Right lung (tissue), 5 donors: ENCODE measurements around the gene DAG1. TPM values are rescaled to one million over a fixed set of nuclear protein-coding genes. Genes with fewer than 3 reads are reported as not detected.
A peak's percentile ranks its signal among the peaks of the same experiment; 100 is the strongest.

Source experiments
- DNase-seq, 2 donors: peaks; one replicate each; pipeline ENCODE4 v3.0.0-alpha.2; 2013
- polyA plus RNA-seq, 5 donors: library from polyadenylated mRNA; unstranded; fragments of 120-200 nt; gene quantifications; one replicate each; pipeline versions ENCODE4 v1.2.1 to v1.2.3, GENCODE V29; 2013; ENCODE audit warnings: inconsistent platforms in 1 of 5, low replicate concordance in 1 of 5; ENCODE audit not compliant: insufficient read length in 5 of 5, insufficient read depth in 1 of 5

Gene DAG1
- polyA plus RNA-seq, 5 donors, result 43.0 to 62.1 (median 50.1) TPM

DNA sequence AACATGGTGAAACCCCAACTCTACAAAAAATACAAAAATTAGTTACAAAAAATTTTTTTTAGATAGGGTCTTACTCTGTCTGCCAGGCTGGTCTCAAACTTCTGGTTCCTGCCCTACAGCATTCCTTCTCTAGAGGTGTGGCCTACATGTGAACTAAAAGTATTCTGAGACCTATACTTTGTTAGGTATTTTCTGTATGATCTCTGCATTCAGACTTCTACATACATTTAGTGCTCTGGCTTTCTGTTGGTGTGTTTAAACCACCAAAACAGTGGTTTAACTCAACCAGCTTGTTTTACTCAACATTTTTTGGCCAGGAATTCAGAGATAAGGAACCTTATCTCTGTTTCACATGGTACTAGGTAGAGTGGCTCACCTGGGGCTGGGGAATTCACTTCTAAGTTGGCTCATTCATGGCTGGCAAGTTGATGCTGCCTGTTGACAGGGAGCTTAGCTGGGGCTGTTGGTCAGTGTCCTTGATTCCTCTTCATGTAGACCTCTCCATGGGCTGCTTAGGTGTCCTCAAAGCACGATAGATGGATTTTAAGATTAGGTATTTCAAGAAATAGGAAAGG lies 42.8 kb downstream of the DAG1 start:
- DNase-seq, result peak in 1 of 2 donors; percentile 10

DNA sequence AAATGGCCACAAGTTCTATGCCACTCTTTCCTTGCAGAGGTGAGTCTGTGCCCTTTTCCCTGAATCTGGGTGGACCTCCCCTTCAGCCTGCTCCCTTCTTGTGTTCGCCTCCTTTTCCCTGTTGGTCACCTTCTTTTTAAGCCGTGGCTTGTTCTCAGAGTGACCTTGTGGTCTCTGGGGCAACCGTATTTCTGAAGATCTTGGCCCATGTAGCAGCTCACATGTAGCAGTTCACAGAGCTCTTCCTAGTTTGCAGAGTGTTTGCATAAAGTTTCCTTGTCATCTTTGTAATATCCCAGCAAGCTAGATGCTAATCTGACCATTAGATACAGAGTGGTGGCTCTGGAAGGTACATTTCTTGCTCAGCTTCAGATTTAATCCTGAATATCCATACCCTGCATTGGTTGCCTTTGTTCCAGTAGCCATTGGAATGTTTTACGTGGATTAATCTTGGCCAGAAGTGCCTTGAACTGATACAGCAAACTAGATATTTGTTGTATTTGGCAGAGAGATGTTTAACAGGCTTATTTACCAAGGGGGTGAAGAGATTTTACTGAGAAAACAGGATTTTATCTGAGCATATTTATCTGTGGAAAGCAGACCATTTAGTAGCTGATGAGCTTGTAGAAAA lies 43.5 kb downstream of the DAG1 start:
- no peak for DNase-seq

DNA sequence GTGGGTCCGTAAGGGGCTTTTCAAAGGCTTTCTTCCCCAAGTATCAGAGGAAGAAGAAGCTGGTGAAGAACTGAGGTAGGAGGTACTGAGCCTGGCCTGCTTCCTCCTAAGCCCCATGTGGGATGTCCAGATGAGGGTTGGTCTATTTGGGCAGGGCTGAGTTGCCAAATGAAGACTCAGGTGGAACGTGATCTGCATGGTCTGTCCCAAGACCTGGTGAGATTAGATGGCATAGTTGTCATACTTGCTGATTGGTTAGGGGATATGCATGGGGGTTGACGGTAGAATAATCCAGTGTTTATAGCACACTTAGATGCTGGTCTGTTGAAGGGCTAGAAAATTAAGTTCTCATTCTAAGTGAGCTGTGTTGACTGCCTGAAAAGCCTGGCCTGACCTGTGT lies 47.9 kb downstream of the DAG1 start:
- no peak for DNase-seq

DNA sequence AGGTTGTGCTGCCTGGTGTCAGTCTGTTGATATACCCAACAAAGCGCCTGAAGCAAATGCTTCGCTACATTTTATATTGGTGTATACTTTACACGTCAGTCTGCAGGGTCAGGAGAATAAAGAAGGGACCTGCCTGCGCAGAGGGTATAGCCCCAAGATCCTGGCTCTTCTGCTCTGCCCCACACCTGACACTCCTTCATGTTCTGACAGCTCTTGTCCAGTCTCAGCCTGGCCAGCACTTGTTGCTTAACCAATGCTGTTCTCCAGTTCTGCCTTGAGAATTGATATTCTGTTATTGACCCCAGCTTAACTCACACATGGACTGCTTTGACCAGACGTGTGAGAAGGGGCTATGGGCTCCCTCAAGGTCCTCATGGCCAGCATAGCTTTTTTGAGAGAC lies 48.4 kb downstream of the DAG1 start:
- no peak for DNase-seq

DNA sequence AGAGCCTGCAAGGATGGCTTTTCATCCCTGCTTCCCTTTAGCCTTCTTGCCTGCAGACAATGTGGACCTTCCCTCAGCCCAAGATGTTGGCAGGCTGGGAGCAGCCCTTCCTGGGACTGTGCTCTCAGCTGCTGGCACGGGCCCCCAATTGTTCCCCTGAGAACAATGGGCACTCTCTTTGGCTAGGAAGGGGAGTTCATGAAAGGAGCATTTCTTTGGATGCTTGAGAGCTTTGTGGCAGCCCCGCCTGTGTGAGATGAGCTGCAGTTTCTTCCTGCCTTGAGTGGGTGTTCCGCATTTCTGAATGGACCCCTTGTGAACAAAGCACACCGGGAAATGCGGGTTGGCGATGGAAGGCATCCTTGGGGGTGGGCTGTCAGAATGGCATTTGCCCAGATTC lies 49.2 kb downstream of the DAG1 start:
- DNase-seq, result no peak

DNA sequence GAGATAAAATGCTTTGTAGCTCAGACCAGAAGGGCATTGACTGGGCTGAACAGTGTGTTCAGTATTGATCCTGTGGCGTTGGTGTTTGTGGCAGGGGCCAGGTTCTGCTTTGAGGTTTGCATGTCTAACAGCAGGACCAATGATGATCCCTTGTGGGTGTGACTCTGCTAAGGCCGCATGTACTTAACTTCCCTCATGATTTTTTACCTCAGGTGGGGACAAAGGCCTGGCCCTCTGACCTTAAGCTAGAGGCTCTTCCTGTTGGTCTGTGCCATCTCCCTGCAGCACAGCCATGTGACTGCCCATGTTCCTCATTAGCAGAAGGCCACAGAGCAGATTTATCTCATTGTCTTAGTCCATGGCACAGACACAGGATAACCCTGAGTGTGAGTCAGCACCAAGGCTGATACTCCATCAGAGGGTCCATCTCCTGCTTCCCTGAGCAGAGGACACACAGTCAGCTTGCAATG lies 49.9 kb downstream of the DAG1 start:
- DNase-seq, result no peak

DNA sequence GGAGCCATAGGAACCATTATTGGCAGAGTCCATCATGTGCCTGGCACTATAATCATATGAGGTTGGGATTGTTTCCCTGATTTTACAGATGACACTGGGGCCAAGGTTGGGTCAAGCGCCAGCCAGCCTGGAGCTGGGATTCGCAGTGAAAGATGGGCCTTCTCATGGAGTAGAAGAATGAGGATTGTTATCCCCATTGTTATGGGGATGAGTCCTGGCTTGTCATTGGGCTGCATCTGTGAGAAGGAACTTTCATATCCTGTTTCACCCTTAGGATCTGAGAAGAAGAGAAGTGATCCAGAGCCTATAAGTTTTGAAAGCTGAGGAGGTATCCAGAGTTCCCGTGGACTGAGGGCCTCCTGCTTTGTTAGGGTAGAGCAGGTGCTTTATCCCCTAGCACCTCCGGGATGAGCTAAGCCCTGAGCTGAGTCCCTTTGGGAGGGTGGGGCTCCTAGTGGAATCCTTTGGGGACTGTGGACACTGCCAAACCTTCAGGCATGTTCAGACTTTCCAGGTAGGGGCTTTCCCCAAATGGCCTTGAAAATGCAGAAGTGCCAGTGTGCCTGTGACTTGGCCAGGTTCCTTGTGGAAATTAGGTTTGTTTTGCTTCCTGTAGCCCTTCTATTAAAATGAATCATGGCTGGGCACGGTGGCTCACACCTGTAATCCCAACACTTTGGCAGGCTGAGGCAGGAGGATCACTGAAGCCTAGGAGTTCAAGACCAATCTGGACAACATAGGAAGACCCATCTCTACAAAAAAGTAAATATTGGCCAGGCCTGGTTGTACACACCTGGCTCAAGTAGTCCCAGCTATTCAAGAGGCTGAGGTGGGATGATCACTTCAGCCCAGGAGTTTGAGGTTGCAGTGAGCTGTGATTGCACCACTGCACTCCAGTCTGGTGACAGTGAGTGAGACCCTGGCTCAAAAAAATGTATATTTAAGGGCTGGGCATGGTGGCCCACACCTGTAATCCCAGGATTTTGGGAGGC lies 54.0 kb downstream of the DAG1 start:
- no peak for DNase-seq

DNA sequence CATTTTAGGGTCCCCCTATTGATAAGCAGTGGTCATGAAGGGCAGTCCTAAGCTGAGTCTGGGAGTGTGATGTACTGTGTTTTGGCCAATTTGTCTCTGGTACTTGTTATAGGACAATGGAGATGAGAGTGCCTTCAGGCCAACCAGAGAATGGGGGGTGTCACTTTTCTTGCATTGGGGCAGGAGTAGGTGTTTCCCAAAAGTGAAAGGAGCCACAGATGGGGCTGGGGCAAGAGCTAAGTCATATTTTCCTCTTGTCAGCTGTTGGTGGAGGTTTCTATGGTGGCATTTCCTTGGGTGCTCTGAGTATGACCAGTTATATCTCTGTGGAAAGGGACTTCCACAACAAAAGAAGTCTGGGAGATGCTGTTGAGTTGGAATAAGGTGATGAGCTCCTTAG lies 59.5 kb downstream of the DAG1 start:
- no peak for DNase-seq

DNA sequence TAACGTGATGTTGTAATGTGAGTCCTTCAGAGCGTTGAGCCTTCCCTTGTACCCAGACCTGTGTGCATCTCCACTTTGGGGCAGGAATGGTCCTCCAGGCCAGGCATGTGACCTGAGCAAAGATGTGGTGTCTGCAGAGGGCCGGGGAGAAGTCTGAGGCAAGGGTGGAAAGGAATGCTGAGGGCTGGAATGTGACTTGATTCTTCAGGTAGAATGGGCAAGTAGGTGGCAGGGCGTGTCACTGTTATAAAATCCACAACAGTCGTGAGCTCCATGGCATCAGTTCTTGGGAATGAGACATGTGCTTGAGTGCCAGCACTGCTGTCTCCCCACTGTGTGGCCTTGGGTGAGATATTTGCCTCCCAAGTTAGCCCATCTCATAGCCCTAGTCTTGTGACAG lies 60.2 kb downstream of the DAG1 start:
- DNase-seq, result no peak

DNA sequence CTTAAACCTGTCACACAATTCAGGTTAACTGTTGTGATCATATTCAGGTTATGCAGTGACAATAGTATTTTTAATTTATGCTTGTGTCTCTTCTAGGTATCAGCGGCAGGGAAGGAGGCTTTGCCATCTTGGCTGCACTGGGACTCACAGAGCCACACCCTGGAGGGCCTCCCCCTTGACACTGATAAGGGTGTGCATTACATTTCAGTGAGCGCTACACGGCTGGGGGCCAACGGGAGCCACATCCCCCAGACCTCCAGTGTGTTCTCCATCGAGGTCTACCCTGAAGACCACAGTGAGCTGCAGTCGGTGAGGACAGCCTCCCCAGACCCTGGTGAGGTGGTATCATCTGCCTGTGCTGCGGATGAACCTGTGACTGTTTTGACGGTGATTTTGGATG lies 60.6 kb downstream of the DAG1 start:
- no peak for DNase-seq

DNA sequence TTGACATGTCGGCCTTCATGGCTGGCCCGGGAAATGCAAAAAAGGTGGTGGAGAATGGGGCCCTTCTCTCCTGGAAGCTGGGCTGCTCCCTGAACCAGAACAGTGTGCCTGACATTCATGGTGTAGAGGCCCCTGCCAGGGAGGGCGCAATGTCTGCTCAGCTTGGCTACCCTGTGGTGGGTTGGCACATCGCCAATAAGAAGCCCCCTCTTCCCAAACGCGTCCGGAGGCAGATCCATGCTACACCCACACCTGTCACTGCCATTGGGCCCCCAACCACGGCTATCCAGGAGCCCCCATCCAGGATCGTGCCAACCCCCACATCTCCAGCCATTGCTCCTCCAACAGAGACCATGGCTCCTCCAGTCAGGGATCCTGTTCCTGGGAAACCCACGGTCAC lies 61.2 kb downstream of the DAG1 start:
- no peak for DNase-seq

DNA sequence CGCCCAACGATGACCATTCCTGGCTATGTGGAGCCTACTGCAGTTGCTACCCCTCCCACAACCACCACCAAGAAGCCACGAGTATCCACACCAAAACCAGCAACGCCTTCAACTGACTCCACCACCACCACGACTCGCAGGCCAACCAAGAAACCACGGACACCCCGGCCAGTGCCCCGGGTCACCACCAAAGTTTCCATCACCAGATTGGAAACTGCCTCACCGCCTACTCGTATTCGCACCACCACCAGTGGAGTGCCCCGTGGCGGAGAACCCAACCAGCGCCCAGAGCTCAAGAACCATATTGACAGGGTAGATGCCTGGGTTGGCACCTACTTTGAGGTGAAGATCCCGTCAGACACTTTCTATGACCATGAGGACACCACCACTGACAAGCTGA lies 61.6 kb downstream of the DAG1 start:
- no peak for DNase-seq

DNA sequence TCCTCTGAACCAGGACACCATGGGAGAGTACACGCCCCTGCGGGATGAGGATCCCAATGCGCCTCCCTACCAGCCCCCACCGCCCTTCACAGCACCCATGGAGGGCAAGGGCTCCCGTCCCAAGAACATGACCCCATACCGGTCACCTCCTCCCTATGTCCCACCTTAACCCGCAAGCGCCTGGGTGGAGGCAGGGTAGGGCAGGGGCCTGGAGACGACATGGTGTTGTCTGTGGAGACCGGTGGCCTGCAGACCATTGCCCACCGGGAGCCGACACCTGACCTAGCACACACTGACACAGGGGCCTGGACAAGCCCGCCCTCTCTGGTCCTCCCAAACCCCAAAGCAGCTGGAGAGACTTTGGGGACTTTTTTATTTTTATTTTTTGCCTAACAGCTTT lies 63.0 kb downstream of the DAG1 start:
- no peak for DNase-seq

DNA sequence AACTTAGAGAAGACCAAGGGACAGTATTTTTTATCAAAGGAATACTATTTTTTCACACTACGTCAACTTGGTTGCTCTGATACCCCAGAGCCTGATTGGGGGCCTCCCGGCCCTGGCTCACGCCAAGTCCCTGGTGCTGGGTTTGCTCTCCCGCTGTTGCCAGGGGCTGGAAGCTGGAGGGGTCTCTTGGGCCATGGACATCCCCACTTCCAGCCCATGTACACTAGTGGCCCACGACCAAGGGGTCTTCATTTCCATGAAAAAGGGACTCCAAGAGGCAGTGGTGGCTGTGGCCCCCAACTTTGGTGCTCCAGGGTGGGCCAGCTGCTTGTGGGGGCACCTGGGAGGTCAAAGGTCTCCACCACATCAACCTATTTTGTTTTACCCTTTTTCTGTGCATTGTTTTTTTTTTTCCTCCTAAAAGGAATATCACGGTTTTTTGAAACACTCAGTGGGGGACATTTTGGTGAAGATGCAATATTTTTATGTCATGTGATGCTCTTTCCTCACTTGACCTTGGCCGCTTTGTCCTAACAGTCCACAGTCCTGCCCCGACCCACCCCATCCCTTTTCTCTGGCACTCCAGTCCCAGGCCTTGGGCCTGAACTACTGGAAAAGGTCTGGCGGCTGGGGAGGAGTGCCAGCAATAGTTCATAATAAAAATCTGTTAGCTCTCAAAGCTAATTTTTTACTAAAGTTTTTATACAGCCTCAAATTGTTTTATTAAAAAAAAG lies 63.9 kb downstream of the DAG1 start:
- no peak for DNase-seq

DNA sequence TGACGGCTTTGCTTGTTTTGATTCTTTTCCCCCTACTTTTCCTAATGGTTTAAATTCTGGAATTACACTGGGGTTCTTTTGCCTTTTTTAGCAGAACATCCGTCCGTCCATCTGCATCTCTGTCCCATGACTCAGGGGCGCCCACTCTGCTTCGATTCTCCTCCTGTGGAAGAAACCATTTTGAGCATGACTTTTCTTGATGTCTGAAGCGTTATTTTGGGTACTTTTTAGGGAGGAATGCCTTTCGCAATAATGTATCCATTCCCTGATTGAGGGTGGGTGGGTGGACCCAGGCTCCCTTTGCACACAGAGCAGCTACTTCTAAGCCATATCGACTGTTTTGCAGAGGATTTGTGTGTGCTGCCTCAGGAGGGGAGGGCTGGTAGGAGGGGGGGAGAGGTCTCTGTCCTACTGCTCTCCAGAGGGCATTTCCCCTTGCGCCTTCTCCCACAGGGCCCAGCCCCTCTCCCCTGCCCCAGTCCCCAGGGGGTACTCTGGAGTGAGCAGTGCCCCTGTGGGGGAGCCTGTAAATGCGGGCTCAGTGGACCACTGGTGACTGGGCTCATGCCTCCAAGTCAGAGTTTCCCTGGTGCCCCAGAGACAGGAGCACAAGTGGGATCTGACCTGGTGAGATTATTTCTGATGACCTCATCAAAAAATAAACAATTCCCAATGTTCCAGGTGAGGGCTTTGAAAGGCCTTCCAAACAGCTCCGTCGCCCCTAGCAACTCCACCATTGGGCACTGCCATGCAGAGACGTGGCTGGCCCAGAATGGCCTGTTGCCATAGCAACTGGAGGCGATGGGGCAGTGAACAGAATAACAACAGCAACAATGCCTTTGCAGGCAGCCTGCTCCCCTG lies 64.7 kb downstream of the DAG1 start:
- DNase-seq, result peak in 1 of 2 donors; percentile 24

DNA sequence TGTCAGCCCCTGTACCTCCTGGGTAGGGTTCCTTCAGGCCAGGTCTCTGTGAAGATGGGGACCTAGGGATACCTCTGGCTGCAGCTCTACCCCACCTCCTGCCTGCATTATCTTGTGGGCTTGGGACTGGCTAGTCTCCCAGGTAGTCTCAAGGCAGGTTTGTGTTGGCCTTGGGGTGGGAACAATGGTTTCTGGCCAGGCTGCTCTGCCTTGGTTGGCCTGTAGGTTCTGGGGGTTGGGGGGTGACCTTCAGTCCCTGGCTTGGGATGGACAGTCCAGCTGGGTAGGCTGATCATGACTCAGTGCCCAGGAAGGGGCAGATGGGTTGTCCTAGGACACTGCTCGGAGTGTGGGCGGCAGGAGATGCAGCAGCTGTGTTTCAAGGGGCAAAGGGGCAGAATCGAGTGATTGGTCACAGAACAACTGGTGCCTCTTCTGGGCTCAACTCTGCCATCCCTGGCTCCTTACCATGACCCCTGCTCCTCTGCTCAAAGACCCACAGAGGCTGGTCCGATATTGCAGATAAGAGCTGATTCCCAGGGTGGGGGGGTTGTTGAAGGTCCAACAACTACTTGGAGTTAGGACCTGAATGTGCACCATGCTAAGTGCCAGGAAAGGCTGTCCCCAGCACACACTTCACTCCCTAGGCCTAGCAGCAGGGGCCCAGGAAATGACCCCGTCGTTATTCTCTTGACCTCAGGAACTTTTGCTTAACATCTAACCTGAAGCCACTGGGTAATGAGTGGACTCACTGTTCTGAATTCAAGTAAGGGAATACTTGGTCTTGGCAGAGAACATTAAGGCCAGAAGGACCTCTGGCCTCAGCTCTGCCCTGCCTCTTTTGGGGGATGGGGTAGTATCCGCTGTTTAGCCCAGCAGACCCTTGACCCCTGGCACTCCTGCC lies 66.2 kb downstream of the DAG1 start:
- no peak for DNase-seq

DNA sequence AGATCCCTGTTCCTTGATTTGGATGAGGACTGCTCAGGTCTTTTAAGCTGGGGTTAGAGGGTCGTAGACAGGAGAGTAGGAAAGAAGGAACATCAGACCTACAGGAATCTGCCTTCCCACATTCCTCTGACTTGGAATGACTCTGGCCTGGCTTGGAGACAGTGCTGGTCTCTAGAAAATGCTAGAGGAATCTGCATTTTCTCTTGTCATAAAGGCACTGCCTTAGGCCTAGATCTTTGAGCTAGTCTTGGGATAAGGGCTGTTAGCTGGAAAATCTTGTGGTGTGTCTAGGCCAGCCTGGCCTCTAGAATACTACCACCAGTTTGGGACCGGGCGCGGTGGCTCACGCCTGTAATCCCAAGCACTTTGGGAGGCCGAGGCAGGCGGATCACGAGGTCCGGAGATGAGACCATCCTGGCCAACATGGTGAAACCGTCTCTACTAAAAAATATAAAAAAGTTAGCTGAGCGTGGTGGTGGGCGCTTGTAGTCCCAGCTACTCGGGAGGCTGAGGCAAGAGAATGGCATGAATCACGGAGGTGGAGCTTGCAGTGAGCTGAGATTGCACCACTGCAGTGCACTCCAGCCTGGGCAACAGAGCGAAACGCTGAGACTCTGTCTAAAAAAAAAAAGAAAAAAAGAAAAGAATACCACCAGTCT lies 66.9 kb downstream of the DAG1 start:
- no peak for DNase-seq

DNA sequence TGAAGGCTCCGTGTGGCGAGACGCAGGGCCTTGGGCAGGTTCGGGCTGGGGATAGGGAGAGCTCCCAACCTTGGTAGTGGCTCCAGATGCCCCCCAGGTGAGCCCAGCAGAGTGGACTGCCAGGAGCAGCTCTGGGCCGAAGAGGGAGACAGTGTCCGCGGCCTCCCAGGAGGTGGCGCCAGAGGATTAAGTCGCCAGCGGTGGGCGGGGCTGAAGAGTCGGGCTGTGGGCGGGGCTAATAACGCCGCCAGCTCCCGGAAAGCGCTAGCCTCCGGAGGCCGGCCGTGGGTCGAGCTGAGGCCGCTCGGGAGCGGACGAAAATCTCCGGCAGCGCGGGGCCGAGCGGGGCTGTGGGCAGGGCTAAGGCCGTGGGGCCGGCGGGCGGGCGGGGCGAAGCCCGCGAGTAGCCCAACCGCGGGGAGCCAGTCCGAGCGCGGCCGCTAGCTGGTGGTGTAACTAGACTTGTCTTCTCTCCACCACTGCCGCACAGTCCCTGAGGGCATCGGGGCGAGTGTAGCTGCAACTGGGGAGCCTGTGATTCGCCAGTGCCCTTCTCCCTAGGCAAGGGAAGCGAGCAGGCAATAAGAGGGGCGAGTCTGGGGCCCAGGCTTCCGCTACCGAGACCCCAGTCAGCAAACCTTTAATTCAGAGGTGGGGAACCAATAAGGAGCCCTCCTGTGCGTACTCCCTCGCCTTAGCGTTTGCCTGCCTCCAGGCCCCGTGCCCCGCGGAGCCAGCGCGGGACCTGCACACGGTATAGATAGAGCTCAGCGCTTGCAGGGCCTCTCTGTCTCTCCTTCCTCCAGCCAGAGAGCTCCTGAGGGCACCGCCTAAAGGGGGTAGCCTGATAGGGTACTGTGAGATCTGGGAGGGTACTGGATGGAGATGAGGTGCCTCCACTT lies 69.8 kb downstream of the DAG1 start:
- DNase-seq, result peak; percentile 92 to 94
